Panc1 (cell line): ENCODE measurements around the gene MDC1.

Experiments used
- CTCF ChIP-seq: fragments of 450-650 bp; IDR thresholded peaks from 2 replicates; pipeline ENCODE4 v1.5.1; 2017; ENCODE audit warnings: mild to moderate bottlenecking
- POLR2AphosphoS5 ChIP-seq: IDR thresholded peaks from 2 replicates; pipeline ENCODE4 v1.6.1; 2012; ENCODE audit warnings: mild to moderate bottlenecking, low read depth, low read length, moderate library complexity
- SIN3A ChIP-seq: IDR thresholded peaks from 2 replicates; pipeline ENCODE4 v1.6.1; 2012; ENCODE audit warnings: low read depth, mild to moderate bottlenecking, low read length, moderate library complexity, borderline replicate concordance; ENCODE audit not compliant: insufficient read depth
- TCF7L2 ChIP-seq: IDR thresholded peaks from 2 replicates; pipeline ENCODE4 v1.6.1; 2011; ENCODE audit warnings: mild to moderate bottlenecking, low read depth, low read length, inconsistent platforms
- TF ChIP-seq, protein P1 (sequence below), 2 experiments: IDR thresholded peaks; 2 replicates each; pipeline ENCODE4 v1.6.1; 2011 to 2012; ENCODE audit warnings: low read depth in 2 of 2, control low read depth in 1 of 2, low read length in 1 of 2, mild to moderate bottlenecking in 1 of 2, moderate library complexity in 1 of 2; ENCODE audit not compliant: insufficient read depth in 1 of 2

- TF ChIP-seq CTCF (no peak), POLR2AphosphoS5 (peak; percentile 85), TCF7L2 (no peak), SIN3A (peak; percentile 87; the same call in 1 of the 2 replicates)
- TF ChIP-seq, protein P1, sequence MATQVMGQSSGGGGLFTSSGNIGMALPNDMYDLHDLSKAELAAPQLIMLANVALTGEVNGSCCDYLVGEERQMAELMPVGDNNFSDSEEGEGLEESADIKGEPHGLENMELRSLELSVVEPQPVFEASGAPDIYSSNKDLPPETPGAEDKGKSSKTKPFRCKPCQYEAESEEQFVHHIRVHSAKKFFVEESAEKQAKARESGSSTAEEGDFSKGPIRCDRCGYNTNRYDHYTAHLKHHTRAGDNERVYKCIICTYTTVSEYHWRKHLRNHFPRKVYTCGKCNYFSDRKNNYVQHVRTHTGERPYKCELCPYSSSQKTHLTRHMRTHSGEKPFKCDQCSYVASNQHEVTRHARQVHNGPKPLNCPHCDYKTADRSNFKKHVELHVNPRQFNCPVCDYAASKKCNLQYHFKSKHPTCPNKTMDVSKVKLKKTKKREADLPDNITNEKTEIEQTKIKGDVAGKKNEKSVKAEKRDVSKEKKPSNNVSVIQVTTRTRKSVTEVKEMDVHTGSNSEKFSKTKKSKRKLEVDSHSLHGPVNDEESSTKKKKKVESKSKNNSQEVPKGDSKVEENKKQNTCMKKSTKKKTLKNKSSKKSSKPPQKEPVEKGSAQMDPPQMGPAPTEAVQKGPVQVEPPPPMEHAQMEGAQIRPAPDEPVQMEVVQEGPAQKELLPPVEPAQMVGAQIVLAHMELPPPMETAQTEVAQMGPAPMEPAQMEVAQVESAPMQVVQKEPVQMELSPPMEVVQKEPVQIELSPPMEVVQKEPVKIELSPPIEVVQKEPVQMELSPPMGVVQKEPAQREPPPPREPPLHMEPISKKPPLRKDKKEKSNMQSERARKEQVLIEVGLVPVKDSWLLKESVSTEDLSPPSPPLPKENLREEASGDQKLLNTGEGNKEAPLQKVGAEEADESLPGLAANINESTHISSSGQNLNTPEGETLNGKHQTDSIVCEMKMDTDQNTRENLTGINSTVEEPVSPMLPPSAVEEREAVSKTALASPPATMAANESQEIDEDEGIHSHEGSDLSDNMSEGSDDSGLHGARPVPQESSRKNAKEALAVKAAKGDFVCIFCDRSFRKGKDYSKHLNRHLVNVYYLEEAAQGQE (IDR thresholded peaks at IDR 0.05; ENCODE audit: insufficient read depth in 1 of 2, low read depth in 2 of 2, low read length in 1 of 2): no peak
These were observed 30.0 kb downstream of the MDC1 start for GRCh38 chr6:30686908-30687658.
